Adipocyte (in vitro differentiated cells): Measurements from ENCODE around the gene MAPK10.

Experiments used
- DNase-seq: peaks from one replicate; pipeline ENCODE4 v3.0.0-alpha.2; 2015; ENCODE audit warnings: low read depth
- H3K27me3 ChIP-seq: replicated peaks from 2 replicates; pipeline ENCODE4 v1.7.0; 2013; ENCODE audit warnings: mild to moderate bottlenecking, low read length, moderate library complexity; ENCODE audit not compliant: control insufficient read depth, insufficient read depth
- H3K36me3 ChIP-seq: 2 replicates; pipeline ENCODE4 v1.7.0; 2013; ENCODE audit warnings: low read length, mild to moderate bottlenecking, moderate library complexity; ENCODE audit not compliant: control insufficient read depth, insufficient read depth, severe bottlenecking
- H3K4me1 ChIP-seq: 2 replicates; pipeline ENCODE4 v1.7.0; 2013; ENCODE audit warnings: mild to moderate bottlenecking, low read length, moderate library complexity; ENCODE audit not compliant: control insufficient read depth, insufficient read depth
- H3K4me3 ChIP-seq: 2 replicates; pipeline ENCODE4 v1.7.0; 2013; ENCODE audit warnings: mild to moderate bottlenecking, low read length, moderate library complexity
- H3K9ac ChIP-seq: 2 replicates; pipeline ENCODE4 v1.7.0; 2013; ENCODE audit warnings: mild to moderate bottlenecking, low read length, moderate library complexity
- H3K9me3 ChIP-seq: 2 replicates; pipeline ENCODE4 v1.7.0; 2013; ENCODE audit warnings: mild to moderate bottlenecking, low read length, moderate library complexity; ENCODE audit not compliant: control insufficient read depth

The MAPK10 gene

DNA sequence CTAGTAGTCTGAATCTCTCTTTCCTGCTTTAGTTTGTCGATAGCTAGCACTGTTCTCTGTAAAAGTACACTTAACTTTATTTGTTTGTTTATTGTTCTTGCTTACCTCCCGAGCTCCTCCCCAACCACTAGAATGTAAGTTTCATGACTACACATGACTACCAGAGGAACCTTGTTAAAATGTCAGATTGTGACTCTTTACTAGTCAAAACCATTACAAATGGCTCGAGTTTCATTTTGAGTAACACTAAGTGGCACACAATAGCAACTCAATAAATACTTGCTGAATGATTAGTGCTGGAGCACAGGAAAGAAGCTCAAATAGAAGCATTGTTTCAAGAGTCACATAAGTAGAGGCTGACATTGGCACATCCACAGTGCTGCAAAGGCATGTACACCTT is 116.1 kb downstream of the MAPK10 start:
- no peak overlapping the region for H3K4me3 ChIP-seq
- no peaks in the 10 kb centered on the region for H3K9me3 ChIP-seq
- no peaks in the 10 kb centered on the region for H3K27me3 ChIP-seq
- DNase-seq: no peak
- no peaks in the 10 kb centered on the region for H3K36me3 ChIP-seq
- H3K4me1 ChIP-seq: no peaks in the 10 kb centered on the region
- no peak overlapping the region for H3K9ac ChIP-seq

- no peaks in the 10 kb centered on the region for H3K27me3 ChIP-seq
- no peaks in the 10 kb centered on the region for H3K36me3 ChIP-seq
- H3K4me1 ChIP-seq: no peaks in the 10 kb centered on the region
- no peak for DNase-seq
- H3K4me3 ChIP-seq: no peak overlapping the region
- H3K9ac ChIP-seq: no peak overlapping the region
- no peaks in the 10 kb centered on the region for H3K9me3 ChIP-seq
Measured at GRCh38 chr4:86242677-86243076, 117.2 kb downstream of the MAPK10 start.

DNA sequence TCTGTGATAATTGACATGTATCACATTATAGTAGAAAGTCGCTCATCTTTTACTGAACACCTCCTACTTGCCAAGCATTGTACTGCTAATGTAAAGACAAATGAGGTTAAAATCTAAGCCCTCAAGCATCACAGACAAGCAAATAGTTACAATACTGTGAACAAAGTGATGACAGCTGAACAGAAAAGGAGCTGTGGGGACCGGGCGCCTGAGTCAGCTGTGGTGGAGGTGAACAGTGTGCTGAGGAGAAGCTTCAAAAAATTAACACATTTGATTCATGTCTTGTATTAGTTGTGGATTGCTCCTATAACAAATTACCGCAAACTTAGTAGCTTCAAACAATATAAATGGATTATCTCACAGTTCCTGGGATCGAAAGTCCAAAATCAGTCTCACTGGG is 124.3 kb downstream of the MAPK10 start:
- H3K9me3 ChIP-seq: no peaks in the 10 kb centered on the region
- H3K4me3 ChIP-seq: no peak overlapping the region
- H3K9ac ChIP-seq: no peak overlapping the region
- H3K36me3 ChIP-seq: no peaks in the 10 kb centered on the region
- DNase-seq: no peak
- no peaks in the 10 kb centered on the region for H3K4me1 ChIP-seq
- H3K27me3 ChIP-seq: no peaks in the 10 kb centered on the region

GRCh38 chr4:86233681-86234080 is 126.2 kb downstream of the MAPK10 start:
- peak; percentile 36 for DNase-seq
- Histone ChIP-seq H3K4me3 (no peak overlapping the region), H3K36me3 (no peaks in the 10 kb centered on the region), H3K4me1 (no peaks in the 10 kb centered on the region), H3K9ac (no peak overlapping the region), H3K27me3 (no peaks in the 10 kb centered on the region), H3K9me3 (no peaks in the 10 kb centered on the region)

DNA sequence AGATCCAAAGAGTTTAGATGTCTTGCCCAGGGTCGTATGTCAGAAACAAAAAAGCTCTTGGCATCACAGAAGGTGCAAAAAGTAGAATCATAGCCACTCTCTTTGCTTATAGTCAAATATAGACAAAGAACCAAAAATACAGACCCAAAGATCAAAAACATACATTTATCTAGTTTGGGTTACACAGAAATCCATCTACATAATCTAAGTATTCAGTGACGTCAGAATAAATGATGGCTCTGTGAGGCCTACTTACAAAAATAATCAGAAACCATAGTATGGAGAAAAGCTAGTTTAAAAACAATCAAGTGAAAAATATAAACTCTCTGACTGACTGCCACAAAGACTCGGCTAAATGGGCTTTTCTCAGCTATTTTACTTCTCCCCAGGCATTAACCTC is 126.8 kb downstream of the MAPK10 start:
- no peaks in the 10 kb centered on the region for H3K4me1 ChIP-seq
- H3K27me3 ChIP-seq: no peaks in the 10 kb centered on the region
- no peak overlapping the region for H3K4me3 ChIP-seq
- H3K9me3 ChIP-seq: no peaks in the 10 kb centered on the region
- H3K36me3 ChIP-seq: no peaks in the 10 kb centered on the region
- no peak overlapping the region for H3K9ac ChIP-seq
- no peak for DNase-seq

DNA sequence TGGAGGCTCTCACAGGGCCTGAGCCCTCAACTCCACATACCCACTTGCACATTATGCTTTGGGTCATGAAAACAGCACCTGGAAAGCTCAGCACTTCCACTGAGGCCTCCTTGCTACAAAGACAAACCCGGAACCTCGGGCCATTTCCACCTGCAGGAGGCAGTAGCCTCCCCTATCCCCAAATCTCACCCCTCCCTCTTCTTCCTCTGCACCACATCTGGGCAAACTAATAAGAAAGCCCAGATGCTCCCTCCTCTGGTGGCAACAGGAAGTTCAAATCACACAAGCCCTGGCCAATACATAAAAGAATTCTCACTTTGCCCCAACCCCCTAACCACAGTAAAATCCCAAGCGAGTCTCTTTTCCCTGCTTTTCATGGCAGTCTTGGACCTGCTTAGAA is 136.4 kb downstream of the MAPK10 start:
- no peaks in the 10 kb centered on the region for H3K27me3 ChIP-seq
- H3K4me3 ChIP-seq: no peak overlapping the region
- H3K4me1 ChIP-seq: peaks cover 20% of the 10 kb centered on the region
- no peak overlapping the region for H3K9ac ChIP-seq
- peak; percentile 48 for DNase-seq
- no peaks in the 10 kb centered on the region for H3K9me3 ChIP-seq
- no peaks in the 10 kb centered on the region for H3K36me3 ChIP-seq

DNA sequence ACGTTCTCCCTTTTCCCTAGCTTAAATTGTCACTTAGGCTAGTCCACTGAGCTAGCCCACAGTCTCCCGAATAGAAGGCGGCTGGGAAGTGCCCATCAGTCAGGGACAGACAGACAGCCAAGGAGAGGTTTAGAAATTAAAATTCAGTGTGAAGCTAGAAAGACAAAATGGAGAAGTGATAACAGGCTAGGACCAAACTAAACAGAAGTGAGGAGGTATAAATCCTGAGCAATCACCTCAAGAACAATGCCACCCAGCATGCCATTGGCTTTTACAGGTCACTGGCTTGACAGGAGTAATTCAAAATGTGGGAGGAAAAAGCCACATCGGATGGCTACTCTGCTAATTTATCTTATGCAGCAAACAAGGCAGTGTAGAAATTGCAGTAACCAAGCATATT is 138.9 kb downstream of the MAPK10 start:
- Histone ChIP-seq H3K4me1 (peaks cover 20% of the 10 kb centered on the region), H3K4me3 (no peak overlapping the region), H3K9me3 (no peaks in the 10 kb centered on the region), H3K27me3 (no peaks in the 10 kb centered on the region), H3K9ac (no peak overlapping the region), H3K36me3 (no peaks in the 10 kb centered on the region)
- DNase-seq: no peak

GRCh38 chr4:86220121-86220520 is 139.7 kb downstream of the MAPK10 start:
- Histone ChIP-seq H3K4me1 (peaks cover 20% of the 10 kb centered on the region), H3K4me3 (no peak overlapping the region), H3K9me3 (peaks cover 2% of the 10 kb centered on the region), H3K27me3 (no peaks in the 10 kb centered on the region), H3K36me3 (no peaks in the 10 kb centered on the region), H3K9ac (no peak overlapping the region)
- DNase-seq: peak; percentile 14

DNA sequence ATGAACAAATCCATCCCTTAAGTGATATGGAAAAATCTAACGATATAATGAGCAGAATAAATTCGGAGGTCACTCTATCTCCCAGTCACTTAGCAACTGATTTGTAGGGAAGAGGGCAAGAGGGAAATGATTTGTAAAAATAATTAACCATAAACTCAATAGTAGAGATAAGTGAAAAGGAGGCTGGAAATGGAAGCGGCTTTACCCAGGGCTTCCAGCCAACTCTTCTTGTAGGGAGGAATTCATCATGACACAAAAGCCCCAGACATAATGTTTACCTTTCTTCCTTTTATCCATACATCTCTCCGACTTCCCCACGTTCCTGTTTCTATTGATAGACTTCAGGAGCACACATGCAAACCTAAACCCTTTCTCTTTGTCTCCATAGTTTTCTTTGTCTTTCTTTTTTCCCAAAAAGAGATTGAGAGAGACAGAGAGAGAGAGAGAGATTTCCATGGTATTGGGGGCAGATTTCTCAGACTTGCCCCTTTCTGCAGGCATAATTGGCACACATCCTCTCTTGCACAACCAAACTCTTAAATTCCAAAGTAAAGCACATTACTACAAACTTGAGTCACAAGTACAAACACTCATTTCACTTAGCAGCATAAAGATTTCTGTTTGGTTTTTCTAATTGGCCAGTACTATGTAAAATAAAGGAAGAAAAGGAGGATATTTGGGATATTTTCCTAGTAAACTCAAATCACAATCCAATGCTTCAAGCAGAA is 140.9 kb downstream of the MAPK10 start:
- no peak overlapping the region for H3K9ac ChIP-seq
- no peak overlapping the region for H3K4me3 ChIP-seq
- DNase-seq: peak; percentile 59

GRCh38 chr4:86203176-86203575 is 156.7 kb downstream of the MAPK10 start:
- H3K9me3 ChIP-seq: no peaks in the 10 kb centered on the region
- H3K27me3 ChIP-seq: no peaks in the 10 kb centered on the region
- DNase-seq: no peak
- H3K4me3 ChIP-seq: no peak overlapping the region
- no peak overlapping the region for H3K9ac ChIP-seq
- no peaks in the 10 kb centered on the region for H3K4me1 ChIP-seq
- H3K36me3 ChIP-seq: no peaks in the 10 kb centered on the region

More for the DNA sequence above, 140.9 kb downstream of the MAPK10 start:
- H3K27me3 ChIP-seq: no peaks in the 10 kb centered on the region
- peaks cover 20% of the 10 kb centered on the region for H3K4me1 ChIP-seq
- peaks cover 14% of the 10 kb centered on the region for H3K9me3 ChIP-seq
- no peaks in the 10 kb centered on the region for H3K36me3 ChIP-seq

DNA sequence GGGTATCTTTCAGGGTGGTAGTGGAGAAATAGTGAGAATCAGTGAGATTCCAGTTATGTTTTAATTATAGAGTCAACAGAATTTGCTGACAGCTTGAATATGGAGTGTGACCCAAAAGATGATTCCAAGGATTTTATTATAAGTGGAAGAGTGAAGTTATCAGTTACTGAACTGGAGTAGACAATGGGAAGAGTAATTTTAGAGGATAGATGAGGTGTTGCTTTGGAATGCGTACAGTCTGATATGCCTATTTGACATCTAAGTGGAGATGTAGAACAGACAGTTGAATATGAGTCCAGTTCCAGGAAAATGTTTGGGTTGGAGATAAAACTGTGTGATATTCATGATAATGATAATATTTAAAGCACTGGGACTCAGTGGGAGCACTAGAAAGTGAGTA is 174.2 kb downstream of the MAPK10 start:
- no peak for DNase-seq
- no peaks in the 10 kb centered on the region for H3K4me1 ChIP-seq
- no peak overlapping the region for H3K9ac ChIP-seq
- H3K27me3 ChIP-seq: no peaks in the 10 kb centered on the region
- no peak overlapping the region for H3K4me3 ChIP-seq
- no peaks in the 10 kb centered on the region for H3K36me3 ChIP-seq
- peaks cover 2% of the 10 kb centered on the region for H3K9me3 ChIP-seq

- Histone ChIP-seq H3K36me3 (no peaks in the 10 kb centered on the region), H3K9ac (no peak overlapping the region), H3K4me1 (no peaks in the 10 kb centered on the region), H3K9me3 (peaks cover under 1% of the 10 kb centered on the region), H3K27me3 (no peaks in the 10 kb centered on the region), H3K4me3 (no peak overlapping the region)
- no peak for DNase-seq
Measured at GRCh38 chr4:86184901-86185285, 175.0 kb downstream of the MAPK10 start.
